GM23338 (cell line): ENCODE data around the gene XDH.

Experiments
- CTCF ChIP-seq, 2 experiments: fragments of 200-600 bp in 1 of 2; sonication (generic) in 1 of 2; conservative IDR thresholded peaks; 2 replicates each; pipeline versions ENCODE4 v1.5.1 to v1.6.1; 2016 to 2017; ENCODE audit warnings: antibody characterized with exemption in 2 of 2, low read depth in 2 of 2, mild to moderate bottlenecking in 2 of 2, moderate library complexity in 1 of 2
- EZH2 ChIP-seq: fragments of 200-600 bp; sonication (generic); IDR thresholded peaks from one replicate; pipeline ENCODE4 v1.8.0; 2017; ENCODE audit warnings: antibody characterized with exemption, mild to moderate bottlenecking, low read depth; ENCODE audit not compliant: unreplicated experiment
- EZH2phosphoT487 ChIP-seq: fragments of 200-600 bp; sonication (generic); IDR thresholded peaks from one replicate; pipeline ENCODE4 v1.8.1; 2018; ENCODE audit warnings: antibody characterized with exemption; ENCODE audit not compliant: unreplicated experiment
- NANOG ChIP-seq: IDR thresholded peaks from 2 replicates; pipeline ENCODE4 v1.6.1; 2016; ENCODE audit warnings: antibody characterized with exemption, borderline replicate concordance
- POLR2AphosphoS5 ChIP-seq: IDR thresholded peaks from 2 replicates; pipeline ENCODE4 v1.6.1; 2016; ENCODE audit warnings: antibody characterized with exemption, low read depth
- REST ChIP-seq: IDR thresholded peaks from one replicate; pipeline ENCODE4 v1.6.1; 2018; ENCODE audit warnings: antibody characterized with exemption; ENCODE audit not compliant: unreplicated experiment

- TF ChIP-seq CTCF (conservative IDR thresholded peaks at IDR 0.05; ENCODE audit: low read depth in 2 of 2) (no peak), REST (no peak), POLR2AphosphoS5 (no peak), EZH2 (no peak), EZH2phosphoT487 (no peak), NANOG (no peak)
These were observed 52.0 kb downstream of the XDH start for GRCh38 chr2:31362581-31362980.
